HepG2 (cell line): ENCODE data around the gene SYNE1. TPM values are rescaled to one million over a fixed set of nuclear protein-coding genes. Genes with fewer than 3 reads are reported as not detected.

Experiments used
- HHEX ChIP-seq: IDR thresholded peaks from 2 replicates; pipeline ENCODE4 v1.6.1; 2016; ENCODE audit warnings: control low read depth
- HNF4G ChIP-seq, 2 experiments: sonication (generic) in 1 of 2; formaldehyde crosslinking in 1 of 2; IDR thresholded peaks; 2 replicates each; pipeline versions ENCODE4 v1.4.0 to v1.6.1; 2011 to 2020; ENCODE audit warnings: borderline replicate concordance in 2 of 2, low read depth in 2 of 2, mild to moderate bottlenecking in 2 of 2, low read length in 1 of 2, missing genetic modification reagents in 1 of 2, moderate library complexity in 1 of 2
- JDP2 ChIP-seq: sonication (generic); formaldehyde crosslinking; IDR thresholded peaks from 2 replicates; pipeline ENCODE4 v1.8.1; 2022; ENCODE audit warnings: missing genetic modification reagents, borderline replicate concordance
- MXD4 ChIP-seq: IDR thresholded peaks from 2 replicates; pipeline ENCODE4 v1.6.1; 2016; ENCODE audit warnings: mild to moderate bottlenecking, missing biosample characterization, missing genetic modification reagents
- PAX8 ChIP-seq: sonication (generic); formaldehyde crosslinking; IDR thresholded peaks from 2 replicates; pipeline ENCODE4 v1.8.0; 2022; ENCODE audit warnings: mild to moderate bottlenecking, missing genetic modification reagents, borderline replicate concordance
- ZNF24 ChIP-seq: fragments of 450-650 bp; IDR thresholded peaks from 2 replicates; pipeline ENCODE4 v1.6.1; 2017; ENCODE audit warnings: antibody characterized with exemption, mild to moderate bottlenecking
- ZNF367 ChIP-seq: sonication (generic); formaldehyde crosslinking; IDR thresholded peaks from 2 replicates; pipeline ENCODE4 v1.4.0; 2020; ENCODE audit warnings: missing genetic modification reagents, borderline replicate concordance
- ZNF530 ChIP-seq: sonication (generic); formaldehyde crosslinking; IDR thresholded peaks from 2 replicates; pipeline ENCODE4 v1.5.0; 2020; ENCODE audit warnings: low read depth, mild to moderate bottlenecking, missing genetic modification reagents
- ZNF567 ChIP-seq: sonication (generic); formaldehyde crosslinking; IDR thresholded peaks from 2 replicates; pipeline ENCODE4 v1.8.1; 2023; ENCODE audit warnings: mild to moderate bottlenecking, missing genetic modification reagents, borderline replicate concordance
- polyA plus RNA-seq, 8 experiments: library from polyadenylated mRNA; depleted of rRNA in 3 of 8; stranded (reverse) in 7 of 8; unstranded in 1 of 8; fragments of >200 nt; fragmentation: Illumina TruSeq in 4 of 8; extraction: Trizol in 4 of 8; gene quantifications; 2 replicates each; pipeline versions ENCODE4 v1.2.1 to v1.2.3, GENCODE V29; 2011 to 2016; ENCODE audit warnings: low read depth in 4 of 8, missing spikeins in 1 of 8, mixed read lengths in 1 of 8; ENCODE audit not compliant: insufficient read depth in 1 of 8
- total RNA-seq, 5 experiments: library from RNA; depleted of rRNA; stranded (reverse); fragments of >200 nt; fragmentation: Illumina TruSeq; extraction: Trizol; gene quantifications; 2 replicates each; pipeline ENCODE4 v1.2.3, GENCODE V29; 2016; ENCODE audit warnings: low read depth in 1 of 5
- TF ChIP-seq, protein P1 (sequence below): sonication (generic); formaldehyde crosslinking; IDR thresholded peaks from 2 replicates; pipeline ENCODE4 v1.8.0; 2022; ENCODE audit warnings: missing genetic modification reagents, mild to moderate bottlenecking, borderline replicate concordance
- TF ChIP-seq, protein P2 (sequence below): sonication (generic); formaldehyde crosslinking; conservative IDR thresholded peaks from 2 replicates; pipeline ENCODE4 v1.4.0; 2020; ENCODE audit warnings: missing genetic modification reagents
- TF ChIP-seq, protein P3 (sequence below): sonication (generic); formaldehyde crosslinking; IDR thresholded peaks from 2 replicates; pipeline ENCODE4 v1.8.0; 2023; ENCODE audit warnings: mild to moderate bottlenecking, missing genetic modification reagents
- TF ChIP-seq, protein P4 (sequence below): sonication (generic); formaldehyde crosslinking; IDR thresholded peaks from 2 replicates; pipeline ENCODE4 v1.4.0; 2020; ENCODE audit warnings: missing genetic modification reagents, borderline replicate concordance
- TF ChIP-seq, protein P5 (sequence below): sonication (generic); formaldehyde crosslinking; IDR thresholded peaks from 2 replicates; pipeline ENCODE4 v1.4.0; 2020; ENCODE audit warnings: missing genetic modification reagents, borderline replicate concordance

Gene SYNE1
- total and polyA plus RNA-seq, 2 of the 13 experiments (the other 11 are each of a cell fraction or from before 2014, with no cell fraction given): 5.5 to 15.9 TPM

DNA sequence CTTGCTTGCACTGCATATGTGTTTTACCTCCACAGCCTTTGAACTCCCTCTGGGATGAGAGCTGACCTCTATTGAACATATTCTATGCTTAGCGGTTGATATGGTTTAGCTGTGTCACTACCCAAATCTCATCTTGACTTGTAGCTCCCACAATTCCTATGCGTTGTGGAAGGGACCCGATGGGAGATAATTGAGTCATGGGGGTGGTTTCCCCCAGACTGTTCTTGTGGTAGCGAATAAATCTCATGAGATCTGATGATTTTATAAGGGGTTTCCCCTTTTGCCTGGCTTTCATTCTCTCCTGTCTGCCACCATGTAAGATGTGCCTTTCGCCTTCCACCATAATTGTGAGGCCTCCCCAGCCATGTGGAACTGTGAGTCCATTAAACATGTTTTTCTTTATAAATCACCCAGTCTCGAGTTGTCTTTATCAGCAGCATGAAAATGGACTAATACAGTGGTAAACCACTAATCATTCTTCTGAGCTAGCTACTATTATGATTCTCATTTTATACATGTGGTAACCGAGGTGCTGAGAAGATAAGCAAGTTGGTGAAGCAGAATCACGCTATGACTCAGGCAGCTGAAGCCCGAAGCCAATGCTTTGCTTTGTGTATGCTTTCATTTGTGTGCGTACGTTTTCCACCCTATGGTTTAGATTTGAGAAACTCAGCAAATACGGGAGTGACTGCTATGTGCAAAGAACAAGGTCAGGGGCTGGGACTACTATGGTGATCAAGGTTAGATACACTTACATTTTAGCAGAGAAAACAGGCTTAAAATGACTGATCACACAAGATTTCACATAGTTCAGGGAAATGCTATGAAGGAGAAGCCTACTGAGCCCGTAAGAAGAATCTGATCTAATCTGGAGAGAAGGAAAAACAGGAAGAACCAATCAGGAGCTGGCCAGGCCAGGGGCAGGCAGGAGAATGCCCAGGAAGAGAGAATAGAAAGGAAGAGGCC lies 466.2 kb downstream of the SYNE1 start (continued):
- no peak for TF ChIP-seq ZNF530 (CRISPR knock-in tag)
- no peak for TF ChIP-seq ZNF567 (CRISPR knock-in tag)
- TF ChIP-seq JDP2 (CRISPR knock-in tag): no peak
- TF ChIP-seq, protein P1, sequence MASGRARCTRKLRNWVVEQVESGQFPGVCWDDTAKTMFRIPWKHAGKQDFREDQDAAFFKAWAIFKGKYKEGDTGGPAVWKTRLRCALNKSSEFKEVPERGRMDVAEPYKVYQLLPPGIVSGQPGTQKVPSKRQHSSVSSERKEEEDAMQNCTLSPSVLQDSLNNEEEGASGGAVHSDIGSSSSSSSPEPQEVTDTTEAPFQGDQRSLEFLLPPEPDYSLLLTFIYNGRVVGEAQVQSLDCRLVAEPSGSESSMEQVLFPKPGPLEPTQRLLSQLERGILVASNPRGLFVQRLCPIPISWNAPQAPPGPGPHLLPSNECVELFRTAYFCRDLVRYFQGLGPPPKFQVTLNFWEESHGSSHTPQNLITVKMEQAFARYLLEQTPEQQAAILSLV: no peak
- no peak for TF ChIP-seq ZNF367 (CRISPR knock-in tag)
- TF ChIP-seq, protein P2, sequence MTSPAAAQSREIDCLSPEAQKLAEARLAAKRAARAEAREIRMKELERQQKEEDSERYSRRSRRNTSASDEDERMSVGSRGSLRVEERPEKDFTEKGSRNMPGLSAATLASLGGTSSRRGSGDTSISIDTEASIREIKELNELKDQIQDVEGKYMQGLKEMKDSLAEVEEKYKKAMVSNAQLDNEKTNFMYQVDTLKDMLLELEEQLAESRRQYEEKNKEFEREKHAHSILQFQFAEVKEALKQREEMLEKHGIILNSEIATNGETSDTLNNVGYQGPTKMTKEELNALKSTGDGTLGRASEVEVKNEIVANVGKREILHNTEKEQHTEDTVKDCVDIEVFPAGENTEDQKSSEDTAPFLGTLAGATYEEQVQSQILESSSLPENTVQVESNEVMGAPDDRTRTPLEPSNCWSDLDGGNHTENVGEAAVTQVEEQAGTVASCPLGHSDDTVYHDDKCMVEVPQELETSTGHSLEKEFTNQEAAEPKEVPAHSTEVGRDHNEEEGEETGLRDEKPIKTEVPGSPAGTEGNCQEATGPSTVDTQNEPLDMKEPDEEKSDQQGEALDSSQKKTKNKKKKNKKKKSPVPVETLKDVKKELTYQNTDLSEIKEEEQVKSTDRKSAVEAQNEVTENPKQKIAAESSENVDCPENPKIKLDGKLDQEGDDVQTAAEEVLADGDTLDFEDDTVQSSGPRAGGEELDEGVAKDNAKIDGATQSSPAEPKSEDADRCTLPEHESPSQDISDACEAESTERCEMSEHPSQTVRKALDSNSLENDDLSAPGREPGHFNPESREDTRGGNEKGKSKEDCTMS: no peak
- TF ChIP-seq, protein P3, sequence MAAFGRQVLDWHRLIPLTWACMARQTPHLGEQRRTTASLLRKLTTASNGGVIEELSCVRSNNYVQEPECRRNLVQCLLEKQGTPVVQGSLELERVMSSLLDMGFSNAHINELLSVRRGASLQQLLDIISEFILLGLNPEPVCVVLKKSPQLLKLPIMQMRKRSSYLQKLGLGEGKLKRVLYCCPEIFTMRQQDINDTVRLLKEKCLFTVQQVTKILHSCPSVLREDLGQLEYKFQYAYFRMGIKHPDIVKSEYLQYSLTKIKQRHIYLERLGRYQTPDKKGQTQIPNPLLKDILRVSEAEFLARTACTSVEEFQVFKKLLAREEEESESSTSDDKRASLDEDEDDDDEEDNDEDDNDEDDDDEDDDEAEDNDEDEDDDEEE: no peak
- TF ChIP-seq, protein P4, sequence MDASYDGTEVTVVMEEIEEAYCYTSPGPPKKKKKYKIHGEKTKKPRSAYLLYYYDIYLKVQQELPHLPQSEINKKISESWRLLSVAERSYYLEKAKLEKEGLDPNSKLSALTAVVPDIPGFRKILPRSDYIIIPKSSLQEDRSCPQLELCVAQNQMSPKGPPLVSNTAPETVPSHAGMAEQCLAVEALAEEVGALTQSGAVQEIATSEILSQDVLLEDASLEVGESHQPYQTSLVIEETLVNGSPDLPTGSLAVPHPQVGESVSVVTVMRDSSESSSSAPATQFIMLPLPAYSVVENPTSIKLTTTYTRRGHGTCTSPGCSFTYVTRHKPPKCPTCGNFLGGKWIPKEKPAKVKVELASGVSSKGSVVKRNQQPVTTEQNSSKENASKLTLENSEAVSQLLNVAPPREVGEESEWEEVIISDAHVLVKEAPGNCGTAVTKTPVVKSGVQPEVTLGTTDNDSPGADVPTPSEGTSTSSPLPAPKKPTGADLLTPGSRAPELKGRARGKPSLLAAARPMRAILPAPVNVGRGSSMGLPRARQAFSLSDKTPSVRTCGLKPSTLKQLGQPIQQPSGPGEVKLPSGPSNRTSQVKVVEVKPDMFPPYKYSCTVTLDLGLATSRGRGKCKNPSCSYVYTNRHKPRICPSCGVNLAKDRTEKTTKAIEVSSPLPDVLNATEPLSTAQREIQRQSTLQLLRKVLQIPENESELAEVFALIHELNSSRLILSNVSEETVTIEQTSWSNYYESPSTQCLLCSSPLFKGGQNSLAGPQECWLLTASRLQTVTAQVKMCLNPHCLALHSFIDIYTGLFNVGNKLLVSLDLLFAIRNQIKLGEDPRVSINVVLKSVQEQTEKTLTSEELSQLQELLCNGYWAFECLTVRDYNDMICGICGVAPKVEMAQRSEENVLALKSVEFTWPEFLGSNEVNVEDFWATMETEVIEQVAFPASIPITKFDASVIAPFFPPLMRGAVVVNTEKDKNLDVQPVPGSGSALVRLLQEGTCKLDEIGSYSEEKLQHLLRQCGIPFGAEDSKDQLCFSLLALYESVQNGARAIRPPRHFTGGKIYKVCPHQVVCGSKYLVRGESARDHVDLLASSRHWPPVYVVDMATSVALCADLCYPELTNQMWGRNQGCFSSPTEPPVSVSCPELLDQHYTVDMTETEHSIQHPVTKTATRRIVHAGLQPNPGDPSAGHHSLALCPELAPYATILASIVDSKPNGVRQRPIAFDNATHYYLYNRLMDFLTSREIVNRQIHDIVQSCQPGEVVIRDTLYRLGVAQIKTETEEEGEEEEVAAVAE (CRISPR knock-in tag): peak; percentile 56; the same call in 1 of the 2 replicates
- TF ChIP-seq PAX8 (CRISPR knock-in tag): no peak
- TF ChIP-seq MXD4 (CRISPR knock-in tag): no peak
- peak; percentile 41; the same call in 1 of the 2 replicates for TF ChIP-seq HNF4G (IDR thresholded peaks at IDR 0.05; ENCODE audit: borderline replicate concordance, low read depth, low read length)
- no peak; the same call in 1 of the 2 replicates for TF ChIP-seq HNF4G (CRISPR knock-in tag; IDR thresholded peaks at IDR 0.05; ENCODE audit: borderline replicate concordance, low read depth)
- TF ChIP-seq, protein P5, sequence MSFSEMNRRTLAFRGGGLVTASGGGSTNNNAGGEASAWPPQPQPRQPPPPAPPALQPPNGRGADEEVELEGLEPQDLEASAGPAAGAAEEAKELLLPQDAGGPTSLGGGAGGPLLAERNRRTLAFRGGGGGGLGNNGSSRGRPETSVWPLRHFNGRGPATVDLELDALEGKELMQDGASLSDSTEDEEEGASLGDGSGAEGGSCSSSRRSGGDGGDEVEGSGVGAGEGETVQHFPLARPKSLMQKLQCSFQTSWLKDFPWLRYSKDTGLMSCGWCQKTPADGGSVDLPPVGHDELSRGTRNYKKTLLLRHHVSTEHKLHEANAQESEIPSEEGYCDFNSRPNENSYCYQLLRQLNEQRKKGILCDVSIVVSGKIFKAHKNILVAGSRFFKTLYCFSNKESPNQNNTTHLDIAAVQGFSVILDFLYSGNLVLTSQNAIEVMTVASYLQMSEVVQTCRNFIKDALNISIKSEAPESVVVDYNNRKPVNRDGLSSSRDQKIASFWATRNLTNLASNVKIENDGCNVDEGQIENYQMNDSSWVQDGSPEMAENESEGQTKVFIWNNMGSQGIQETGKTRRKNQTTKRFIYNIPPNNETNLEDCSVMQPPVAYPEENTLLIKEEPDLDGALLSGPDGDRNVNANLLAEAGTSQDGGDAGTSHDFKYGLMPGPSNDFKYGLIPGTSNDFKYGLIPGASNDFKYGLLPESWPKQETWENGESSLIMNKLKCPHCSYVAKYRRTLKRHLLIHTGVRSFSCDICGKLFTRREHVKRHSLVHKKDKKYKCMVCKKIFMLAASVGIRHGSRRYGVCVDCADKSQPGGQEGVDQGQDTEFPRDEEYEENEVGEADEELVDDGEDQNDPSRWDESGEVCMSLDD: no peak
- no peak for TF ChIP-seq ZNF24
- TF ChIP-seq HHEX (CRISPR knock-in tag): 0 out of 2 replicates have a peak, but pooled peaks have one; percentile 16
